B cell (primary cell): Measurements from ENCODE around the gene ZNF773. TPM values are rescaled to one million over a fixed set of nuclear protein-coding genes. Genes with fewer than 3 reads are reported as not detected.

ENCODE experiments used
- ATAC-seq: fragments of 200-7000 bp; cut with Tn5 transposase; one replicate; pipeline ENCODE4 v1.10.0; 2021; ENCODE audit warnings: low read depth, mild to moderate bottlenecking, moderate number of reproducible peaks, moderate library complexity
- CTCF ChIA-PET: fragments of 350-600 bp; sonication (Branson Sonifier 250); formaldehyde crosslinking; loops from one replicate; lab custom pipeline; 2021; ENCODE audit warnings: antibody characterized with exemption, inconsistent platforms; lab: Charles Lee
- POLR2A ChIA-PET: fragments of 350-600 bp; sonication (Branson Sonifier 250); formaldehyde crosslinking; loops from one replicate; lab custom pipeline; 2021; ENCODE audit warnings: antibody characterized with exemption; lab: Charles Lee
- DNase-seq: peaks from one replicate; pipeline ENCODE4 v3.0.0; 2013
- H2AFZ ChIP-seq: 2 replicates; pipeline ENCODE4 v1.6.1; 2012; ENCODE audit warnings: mild to moderate bottlenecking, low read depth, low read length; ENCODE audit not compliant: insufficient read depth, poor library complexity, severe bottlenecking
- H3K27ac ChIP-seq, 2 donors: 1 replicate in 1 of 2; 2 replicates in 1 of 2; pipeline ENCODE4 v1.5.1; 2012 to 2013; ENCODE audit warnings: low read length in 2 of 2, mild to moderate bottlenecking in 2 of 2, moderate library complexity in 1 of 2
- H3K27me3 ChIP-seq, 4 experiments: fragments of 200-600 bp in 1 of 4; sonication (generic) in 1 of 4; replicated peaks in 1 of 4; 1 replicate in 2 of 4; 2 replicates in 2 of 4; pipeline versions ENCODE4 v1.6.1 to v1.7.0; 2013 to 2016; ENCODE audit warnings: low read length in 3 of 4, mild to moderate bottlenecking in 2 of 4, mixed read lengths in 1 of 4, moderate library complexity in 1 of 4; ENCODE audit not compliant: insufficient read depth in 4 of 4, control insufficient read depth in 3 of 4; ENCODE audit errors: control extremely low read depth in 1 of 4
- H3K36me3 ChIP-seq, 2 experiments: replicated peaks in 1 of 2; 1 replicate in 1 of 2; 2 replicates in 1 of 2; pipeline versions ENCODE4 v1.6.1 to v1.7.1; 2013; ENCODE audit warnings: low read length in 1 of 2; ENCODE audit not compliant: insufficient read depth in 2 of 2, control insufficient read depth in 1 of 2; ENCODE audit errors: control extremely low read depth in 1 of 2, extremely low read depth in 1 of 2
- H3K4me1 ChIP-seq, 2 donors: fragments of 200-600 bp in 1 of 2; sonication (generic) in 1 of 2; 1 replicate in 1 of 2; 2 replicates in 1 of 2; pipeline versions ENCODE4 v1.5.1 to v1.6.1; 2013 to 2017; ENCODE audit warnings: low read length in 2 of 2; ENCODE audit not compliant: control insufficient read depth in 2 of 2, insufficient read depth in 2 of 2
- H3K4me2 ChIP-seq: replicated peaks from 2 replicates; pipeline ENCODE3; 2012; ENCODE audit warnings: mild to moderate bottlenecking, low read depth, low read length; ENCODE audit not compliant: poor library complexity, severe bottlenecking
- H3K4me3 ChIP-seq, 5 experiments: fragments of 200-600 bp in 1 of 5; sonication (generic) in 1 of 5; 1 replicate in 3 of 5; 2 replicates in 2 of 5; pipeline versions ENCODE4 v1.5.1 to v1.7.0; 2011 to 2016; ENCODE audit warnings: low read length in 4 of 5, mild to moderate bottlenecking in 4 of 5, low read depth in 2 of 5, control low read depth in 1 of 5, moderate library complexity in 1 of 5; ENCODE audit not compliant: insufficient read depth in 1 of 5; ENCODE audit errors: control extremely low read depth in 1 of 5, extremely low read depth in 1 of 5
- H3K79me2 ChIP-seq: fragments of 200-600 bp; sonication (generic); one replicate; pipeline ENCODE4 v1.6.0; 2016; ENCODE audit warnings: low read length; ENCODE audit not compliant: control insufficient read depth, insufficient read depth
- H3K9ac ChIP-seq: fragments of 200-600 bp; sonication (generic); 2 replicates; pipeline ENCODE4 v1.6.1; 2017; ENCODE audit warnings: mild to moderate bottlenecking, low read length, moderate library complexity
- H3K9me3 ChIP-seq, 3 donors: one replicate each; pipeline versions ENCODE4 v1.6.1 to v1.7.1; 2013; ENCODE audit warnings: low read length in 2 of 3; ENCODE audit not compliant: control insufficient read depth in 2 of 3, insufficient read depth in 1 of 3; ENCODE audit errors: control extremely low read depth in 1 of 3
- H4K20me1 ChIP-seq: 2 replicates; pipeline ENCODE4 v1.6.0; 2012; ENCODE audit warnings: mild to moderate bottlenecking, low read length; ENCODE audit not compliant: insufficient read depth, control insufficient read depth, poor library complexity, severe bottlenecking
- H3K27ac Mint-ChIP-seq: one replicate; pipeline ENCODE4 v1.8.0; 2021; ENCODE audit warnings: mixed read lengths
- H3K27me3 Mint-ChIP-seq: one replicate; pipeline ENCODE4 v1.8.0; 2021; ENCODE audit warnings: mixed read lengths
- H3K4me1 Mint-ChIP-seq: one replicate; pipeline ENCODE4 v1.8.0; 2021; ENCODE audit warnings: mixed read lengths
- H3K4me3 Mint-ChIP-seq: one replicate; pipeline ENCODE4 v1.8.0; 2021; ENCODE audit warnings: mixed read lengths
- H3K9me3 Mint-ChIP-seq: one replicate; pipeline ENCODE4 v1.8.0; 2022; ENCODE audit warnings: mixed read lengths; ENCODE audit not compliant: insufficient read depth
- EZH2 ChIP-seq: IDR thresholded peaks from 2 replicates; pipeline ENCODE4 v1.6.1; 2012; ENCODE audit warnings: borderline replicate concordance, low read depth, mild to moderate bottlenecking, moderate library complexity, low read length; ENCODE audit not compliant: insufficient read depth, poor library complexity, severe bottlenecking
- WGBS: methylation state at CpG from one replicate; pipeline ENCODE4 v1.1.5; 2013; ENCODE audit warnings: missing lambda C conversion rate; ENCODE audit not compliant: insufficient coverage; 5-methylcytosine and 5-hydroxymethylcytosine counted together
- intact Hi-C: fragments of 100-400 bp; cut with micrococcal nuclease; formaldehyde crosslinking; loops from one replicate; pipeline ENCODE4 v1.10.0; 2022
- polyA plus RNA-seq: library from polyadenylated mRNA; depleted of rRNA; stranded (reverse); fragments of >200 nt; gene quantifications from 2 replicates; pipeline ENCODE4 v1.2.3, GENCODE V29; 2012
- total RNA-seq, 2 donors: library from RNA; stranded (reverse); fragments of 120-200 nt in 1 of 2; gene quantifications; 1 replicate in 1 of 2; 2 replicates in 1 of 2; pipeline versions ENCODE4 v1.2.3 to v1.2.4, GENCODE V29; 2013 to 2022
- TF ChIP-seq, protein P1 (sequence below): fragments of 200-600 bp; IDR thresholded peaks from one replicate; pipeline ENCODE4 v1.8.0; 2022; ENCODE audit warnings: antibody characterized with exemption, mild to moderate bottlenecking

ZNF773 gene
- total and polyA plus RNA-seq, 2 donors (not counting 1 experiment from before 2014, with no cell fraction given) = 12.6 to 28.6 TPM

DNA sequence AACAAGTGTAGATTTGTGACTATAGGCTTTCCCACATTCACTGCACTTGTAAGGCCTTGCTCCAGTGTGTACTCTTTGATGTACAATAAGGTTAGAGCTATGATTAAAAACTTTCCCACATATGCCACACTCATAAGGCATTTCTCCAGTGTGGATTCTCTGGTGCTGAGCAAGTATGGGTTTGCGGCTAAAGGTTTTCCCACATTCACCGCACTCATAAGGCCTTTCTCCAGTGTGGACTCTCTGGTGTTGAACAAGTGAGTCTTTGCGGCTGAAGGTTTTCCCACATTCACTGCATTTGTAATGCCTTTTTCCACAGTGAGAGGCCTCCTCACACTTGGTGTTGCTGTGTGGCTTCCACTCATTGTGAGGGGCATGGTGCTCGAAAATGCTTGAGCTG, 26.1 kb upstream of the ZNF773 start:
- Histone ChIP-seq H3K4me1 (peaks cover 11 to 15% of the 10 kb centered on the region in 2 donors), H3K9me3 (peaks cover 17 to 77% (median 47%) of the 10 kb centered on the region in 3 donors), H3K4me2 (no peak overlapping the region), H3K27me3 (no peaks in the 10 kb centered on the region), H3K27ac (no peak overlapping the region), H3K4me3 (no peak overlapping the region), H3K36me3 (peaks cover 10 to 38% of the 10 kb centered on the region in 2 experiments), H3K79me2 (peaks cover 23% of the 10 kb centered on the region), H4K20me1 (no peaks in the 10 kb centered on the region), H3K9ac (no peak overlapping the region), H2AFZ (no peak overlapping the region)
- no peaks in the 10 kb centered on the region for H3K27me3 Mint-ChIP-seq
- H3K9me3 Mint-ChIP-seq = peaks cover 26% of the 10 kb centered on the region
- intact Hi-C loops = no loop called here
- H3K4me3 Mint-ChIP-seq = no peak overlapping the region
- no CpG with 5 or more reads among the region's 4 CpGs for WGBS
- peaks cover 27% of the 10 kb centered on the region for H3K4me1 Mint-ChIP-seq
- CTCF ChIA-PET = no interaction called here
- DNase-seq = no peak
- no peak for ATAC-seq
- no peak for TF ChIP-seq EZH2
- TF ChIP-seq, protein P1, sequence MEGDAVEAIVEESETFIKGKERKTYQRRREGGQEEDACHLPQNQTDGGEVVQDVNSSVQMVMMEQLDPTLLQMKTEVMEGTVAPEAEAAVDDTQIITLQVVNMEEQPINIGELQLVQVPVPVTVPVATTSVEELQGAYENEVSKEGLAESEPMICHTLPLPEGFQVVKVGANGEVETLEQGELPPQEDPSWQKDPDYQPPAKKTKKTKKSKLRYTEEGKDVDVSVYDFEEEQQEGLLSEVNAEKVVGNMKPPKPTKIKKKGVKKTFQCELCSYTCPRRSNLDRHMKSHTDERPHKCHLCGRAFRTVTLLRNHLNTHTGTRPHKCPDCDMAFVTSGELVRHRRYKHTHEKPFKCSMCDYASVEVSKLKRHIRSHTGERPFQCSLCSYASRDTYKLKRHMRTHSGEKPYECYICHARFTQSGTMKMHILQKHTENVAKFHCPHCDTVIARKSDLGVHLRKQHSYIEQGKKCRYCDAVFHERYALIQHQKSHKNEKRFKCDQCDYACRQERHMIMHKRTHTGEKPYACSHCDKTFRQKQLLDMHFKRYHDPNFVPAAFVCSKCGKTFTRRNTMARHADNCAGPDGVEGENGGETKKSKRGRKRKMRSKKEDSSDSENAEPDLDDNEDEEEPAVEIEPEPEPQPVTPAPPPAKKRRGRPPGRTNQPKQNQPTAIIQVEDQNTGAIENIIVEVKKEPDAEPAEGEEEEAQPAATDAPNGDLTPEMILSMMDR = no peak
- POLR2A ChIA-PET = no interaction called here
- H3K27ac Mint-ChIP-seq = no peak overlapping the region

DNA sequence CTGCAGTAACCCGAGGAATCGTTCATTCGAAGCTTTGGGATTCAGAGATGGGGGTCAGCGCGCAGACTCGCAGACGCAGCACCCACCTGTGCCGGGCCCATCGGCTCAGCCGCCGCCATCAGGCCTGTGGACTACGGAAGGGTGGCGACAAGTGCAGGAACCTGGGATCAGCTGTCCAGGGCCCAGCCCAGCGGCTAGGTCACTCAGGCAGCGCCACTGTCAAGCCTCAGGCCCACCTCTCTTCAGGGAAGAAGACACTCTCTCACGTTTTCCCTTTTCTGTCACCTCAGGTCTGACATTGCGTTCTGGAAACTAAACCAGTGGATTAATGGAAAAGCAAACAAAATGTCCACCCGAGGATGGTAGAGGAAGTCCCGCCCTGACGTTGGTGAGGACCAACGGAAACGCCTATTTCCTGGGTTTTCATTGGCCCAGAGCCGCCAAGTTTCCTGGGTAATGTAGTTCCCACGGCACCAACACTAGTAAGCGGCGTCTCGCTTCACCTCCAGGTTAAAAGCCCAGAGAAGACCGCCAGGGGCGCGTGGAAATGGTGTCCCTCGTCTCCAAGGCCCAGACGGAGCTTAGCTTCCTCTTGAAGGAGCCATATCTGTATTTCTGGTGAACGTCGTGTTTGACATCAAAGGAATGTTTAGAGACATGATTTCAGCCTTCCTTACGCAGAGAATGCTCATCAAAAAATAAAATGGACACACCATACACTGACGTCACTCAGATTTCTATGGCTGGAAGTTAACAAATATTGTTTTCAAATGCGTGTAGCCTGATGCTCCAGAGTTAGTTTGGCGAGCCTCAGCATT, 22.3 kb upstream of the ZNF773 start, which contains the start of gene ZNF772:
TSS of gene ZNF772 (minus strand) at position 376 of the 818 bp plus-strand sequence. CDS start at position 119, 257 bp downstream.
- 7% methylated on average over 36 of the region's 38 CpGs for WGBS
- ChIA-PET POLR2A (interaction anchor here (0.9 to 1.2 kb wide), 2 partner anchors 10 to 204 kb away, joined by 3 read pairs; partner anchors contain the start of genes ZNF419 and ZNF551), CTCF (interaction anchor here (1.0 kb wide), 1 partner anchor 155 kb away, joined by 3 read pairs; the partner anchor contains the start of gene ZNF211)
- Mint-ChIP-seq H3K4me3 (peak within 1 kb of the TSS; percentile 86), H3K9me3 (peaks cover 20% of the 10 kb centered on the region), H3K27ac (peak within 1 kb of the TSS; percentile 81), H3K4me1 (peaks cover 27% of the 10 kb centered on the region), H3K27me3 (peaks cover 10% of the 10 kb centered on the region)
- H2AFZ ChIP-seq = peak within 1 kb of the TSS; percentile 100
- H3K79me2 ChIP-seq = peaks cover 23% of the 10 kb centered on the region
- H3K9ac ChIP-seq = peak within 1 kb of the TSS; percentile 87
- DNase-seq (peak; percentile 95), ATAC-seq (peak; percentile 99)
- peak within 1 kb of the TSS; percentile 85 for H3K4me2 ChIP-seq
- peaks cover 11 to 15% of the 10 kb centered on the region in 2 donors for H3K4me1 ChIP-seq
- H3K27ac ChIP-seq = peak within 1 kb of the TSS; percentile 65 to 81
- H3K36me3 ChIP-seq = peaks cover 10 to 35% of the 10 kb centered on the region in 2 experiments
- peaks cover 11 to 45% (median 42%) of the 10 kb centered on the region in 3 donors for H3K9me3 ChIP-seq
- peak within 1 kb of the TSS; percentile 77 to 91 (median 85) for H3K4me3 ChIP-seq
- no peak for TF ChIP-seq EZH2
- TF ChIP-seq, protein P1 = peak; percentile 68
- no peaks in the 10 kb centered on the region for H4K20me1 ChIP-seq
- intact Hi-C loops = loop anchor here (1.0 to 2.0 kb wide), 8 partner anchors 10 to 525 kb away; partner anchors contain the start of genes TRAPPC2B, ZNF17, ZNF419 and ZNF547
- no peaks in the 10 kb centered on the region for H3K27me3 ChIP-seq
